NB4 (cell line): ENCODE data around the gene NDUFA9.

ENCODE experiments used
- CTCF ChIP-seq: IDR thresholded peaks from one replicate; pipeline ENCODE4 v1.5.1; 2012; ENCODE audit warnings: low read depth, low read length
- MAX ChIP-seq: IDR thresholded peaks from 2 replicates; pipeline ENCODE4 v1.6.1; 2011; ENCODE audit warnings: low read depth, low read length
- MYC ChIP-seq: IDR thresholded peaks from 2 replicates; pipeline ENCODE4 v1.6.1; 2011; ENCODE audit warnings: low read depth, low read length
- POLR2A ChIP-seq: IDR thresholded peaks from 2 replicates; pipeline ENCODE4 v1.6.1; 2011; ENCODE audit warnings: mild to moderate bottlenecking; ENCODE audit not compliant: insufficient read length; ENCODE audit errors: extremely low read depth

GRCh38 chr12:4685317-4685716, 36.4 kb downstream of the NDUFA9 start:
- TF ChIP-seq CTCF (no peak), POLR2A (no peak), MAX (no peak), MYC (no peak)
